SW 1271 (cell line): ENCODE measurements around the gene ATXN7L1.
"Not testable (repeated sequence)": the region's sequence is repeated elsewhere in the genome, so short reads cannot be mapped to it uniquely, and the experiment has no call there.

Source experiments
- DNase-seq, 2 experiments: peaks; one replicate each; lab custom pipeline; 2025; lab: John Stamatoyannopoulos, UW

ATXN7L1 gene

GRCh38 chr7:105617280-105618015, 259.0 kb downstream of the ATXN7L1 start:
- no peak for DNase-seq

GRCh38 chr7:105614341-105614840, 262.0 kb downstream of the ATXN7L1 start:
- DNase-seq: no peak

DNA sequence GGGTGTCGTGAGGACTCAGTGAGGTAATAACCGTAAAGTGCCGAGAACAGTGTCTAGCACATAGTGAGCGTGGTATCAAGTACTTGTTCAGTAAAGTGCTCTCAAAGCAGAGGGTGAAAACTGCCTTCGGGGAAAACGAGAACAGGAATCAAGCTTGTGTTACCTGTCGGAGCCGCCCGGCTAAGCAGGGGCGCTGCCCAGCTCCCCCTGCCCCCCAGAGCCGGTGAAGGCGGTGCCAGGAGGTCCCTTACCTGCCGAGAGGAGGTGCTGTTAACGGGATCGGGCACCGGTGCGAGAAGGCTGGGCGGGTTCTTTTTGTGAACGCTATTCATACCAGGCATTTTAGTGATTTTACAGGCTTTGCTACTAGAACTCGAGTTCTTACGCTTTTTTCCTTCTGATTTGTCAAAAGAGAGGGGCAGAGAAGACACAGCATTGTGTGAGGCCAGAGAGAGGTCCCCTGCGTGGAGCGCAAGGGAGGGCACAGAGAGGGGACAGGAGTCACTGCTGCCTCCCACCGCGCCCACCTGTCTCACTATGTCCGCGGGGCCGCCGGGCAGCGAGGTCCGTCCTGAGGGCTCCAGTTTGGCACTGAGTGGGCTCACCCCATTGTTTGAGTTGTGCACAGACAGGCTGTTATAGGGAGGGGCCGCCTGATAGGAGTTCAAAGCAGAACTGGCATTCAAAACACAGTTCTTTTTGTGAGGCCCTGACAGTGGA, 262.6 kb downstream of the ATXN7L1 start:
- DNase-seq: no peak

- DNase-seq: no peak
These were observed 263.6 kb downstream of the ATXN7L1 start for GRCh38 chr7:105612806-105613205.

DNA sequence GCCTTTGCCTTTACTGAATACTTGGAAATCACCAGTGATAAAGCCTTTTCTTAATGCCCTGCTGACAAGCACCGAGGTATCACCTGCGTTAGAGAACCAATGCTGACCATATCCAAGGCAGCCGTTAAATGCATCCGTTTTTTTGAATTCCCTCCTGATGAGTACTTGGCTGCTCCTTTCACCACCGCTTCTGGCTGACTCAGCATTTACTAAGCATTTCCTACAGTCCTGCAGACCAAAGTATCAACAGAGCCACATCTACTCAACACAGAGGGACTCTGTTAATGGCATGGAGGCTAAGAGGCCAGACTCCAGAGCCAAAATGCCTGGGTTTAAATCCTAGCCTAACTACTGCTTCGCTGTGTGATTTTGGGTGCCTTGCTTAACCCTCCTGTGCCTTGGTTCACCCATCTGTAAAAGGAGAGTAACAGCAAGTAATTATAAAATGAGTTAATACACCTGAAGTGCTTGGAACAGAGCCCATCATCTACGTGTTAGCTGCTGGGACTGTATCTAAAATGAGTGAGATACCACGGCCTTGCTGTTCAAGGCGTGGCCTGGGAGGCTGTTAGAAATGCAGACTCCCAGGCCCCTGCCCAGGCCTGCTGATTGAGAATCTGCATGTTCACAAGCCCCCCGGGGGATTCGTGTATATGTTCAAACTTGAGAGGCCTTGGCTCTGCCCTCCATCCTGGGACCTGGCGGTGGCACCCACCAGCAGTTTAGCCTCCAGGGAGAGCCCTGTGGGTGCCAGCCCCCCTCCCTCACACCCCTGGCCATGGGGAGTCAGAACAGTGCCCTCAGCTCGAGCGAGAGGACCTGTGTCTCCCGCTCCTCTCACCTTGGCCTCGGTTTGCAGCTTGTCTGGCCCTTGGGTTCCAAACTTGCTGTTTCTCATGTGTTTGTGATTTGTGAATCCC, 264.3 kb downstream of the ATXN7L1 start:
- DNase-seq: no peak

- DNase-seq: no peak
These were observed 266.1 kb downstream of the ATXN7L1 start for GRCh38 chr7:105610165-105610930.

DNA sequence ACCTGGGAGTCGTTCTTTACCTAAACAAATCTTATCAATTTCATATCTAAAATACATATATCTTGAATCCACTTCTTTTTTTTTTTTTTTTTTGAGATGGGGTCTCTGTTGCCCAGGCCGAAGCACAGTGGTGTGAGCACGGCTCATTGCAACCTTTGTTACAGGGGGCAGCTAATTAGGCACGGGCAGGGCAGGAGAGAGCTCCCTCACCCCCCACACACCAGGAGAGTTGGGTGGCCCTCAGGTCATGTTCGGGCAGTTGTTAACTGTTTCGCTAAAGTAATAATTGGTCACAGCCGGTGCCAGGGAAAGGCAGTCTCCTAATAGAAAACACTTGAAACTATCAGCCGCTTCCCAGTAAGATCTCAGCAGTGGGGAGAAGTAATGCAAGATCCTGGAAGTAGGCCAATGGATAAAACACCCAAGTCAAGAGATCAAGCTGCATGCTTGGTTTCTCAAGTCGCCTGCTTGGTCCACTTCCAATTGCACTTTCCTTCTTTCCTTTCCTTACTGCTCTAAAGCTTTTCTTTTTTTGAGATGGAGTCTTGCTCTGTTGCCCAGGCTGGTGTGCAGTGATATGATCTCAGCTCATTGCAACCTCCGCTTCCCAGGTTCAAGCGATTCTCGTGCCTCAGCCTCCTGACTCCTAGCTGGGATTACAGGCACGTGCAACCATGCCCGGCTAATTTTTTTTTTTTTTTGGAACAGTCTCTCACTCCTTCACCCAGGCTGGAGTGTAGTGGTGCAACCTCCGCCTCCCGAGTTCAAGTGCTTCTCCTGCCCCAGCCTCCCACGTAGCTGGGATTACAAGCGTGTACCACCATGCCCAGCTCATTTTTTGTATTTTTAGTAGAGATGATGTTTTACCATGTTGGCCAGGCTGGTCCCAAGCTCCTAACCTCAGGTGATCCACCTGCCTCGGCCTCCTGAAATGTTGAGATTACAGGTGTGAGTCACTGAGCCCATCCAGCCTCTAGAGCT, 273.8 kb downstream of the ATXN7L1 start:
- no peak for DNase-seq

- no peak for DNase-seq
These were observed 275.5 kb downstream of the ATXN7L1 start for GRCh38 chr7:105600720-105601550.

DNA sequence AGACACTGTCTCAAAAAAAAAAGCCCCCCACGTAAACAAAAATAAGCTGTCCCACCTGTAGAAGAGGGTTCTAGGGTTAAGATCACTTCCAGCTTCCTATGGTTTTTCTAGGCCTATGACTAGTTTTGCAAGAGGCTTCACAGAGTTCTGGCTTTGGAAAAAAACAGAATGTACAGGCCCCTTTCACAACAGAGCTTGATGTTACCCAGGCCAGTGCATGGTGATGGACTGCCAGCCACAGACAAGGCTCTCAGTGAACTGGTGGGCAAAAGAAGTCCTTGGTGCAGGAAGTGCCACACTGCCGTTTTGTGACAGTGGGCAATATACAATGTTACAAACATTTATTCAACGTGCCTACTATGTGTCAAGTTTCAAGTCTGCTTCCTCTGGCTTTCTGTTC, 276.8 kb downstream of the ATXN7L1 start:
- DNase-seq: no peak

GRCh38 chr7:105599080-105599479, 277.3 kb downstream of the ATXN7L1 start:
- not testable (repeated sequence) for DNase-seq

DNA sequence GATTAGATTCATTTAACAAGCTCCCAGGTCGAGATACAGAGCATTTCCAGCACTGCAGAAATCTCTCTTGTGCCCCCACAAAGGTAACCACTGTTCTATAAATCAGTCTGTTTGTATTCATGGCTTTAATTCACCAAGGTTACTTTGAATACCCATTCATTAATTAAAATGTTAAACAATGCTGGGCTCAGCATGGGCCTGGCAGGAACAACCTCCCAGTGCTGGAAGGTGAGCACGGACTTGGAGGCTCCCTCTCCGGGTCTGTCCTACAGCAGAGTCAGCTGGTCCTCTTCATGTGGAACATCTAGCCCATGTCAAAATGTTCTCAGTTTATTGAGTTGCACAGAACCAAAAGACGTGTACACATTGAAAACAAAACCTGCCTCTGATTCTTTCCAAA, 279.5 kb downstream of the ATXN7L1 start:
- no peak for DNase-seq

GRCh38 chr7:105594034-105594433, 282.4 kb downstream of the ATXN7L1 start:
- no peak for DNase-seq

DNA sequence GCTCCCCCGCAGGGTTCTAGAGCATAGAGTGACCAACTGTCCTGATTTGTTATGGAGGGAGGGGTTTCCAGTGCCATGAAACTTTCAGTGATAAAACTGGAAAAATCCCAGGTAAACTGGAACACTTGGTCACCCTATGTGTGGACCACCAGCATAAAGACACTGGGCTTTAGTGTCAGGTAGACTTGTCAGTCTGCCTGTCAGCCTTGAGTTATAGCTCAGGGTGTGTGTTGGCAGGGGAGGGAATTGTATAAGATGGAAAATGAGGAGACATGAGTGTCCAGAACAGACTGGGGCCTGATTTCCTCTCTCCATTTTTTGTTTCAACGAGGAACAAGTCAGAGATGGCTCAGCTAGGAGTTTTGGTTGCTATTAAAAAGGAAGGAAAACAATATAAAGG, 284.9 kb downstream of the ATXN7L1 start:
- no peak for DNase-seq

GRCh38 chr7:105590793-105591192, 285.6 kb downstream of the ATXN7L1 start:
- DNase-seq: no peak

GRCh38 chr7:105589356-105590077, 286.9 kb downstream of the ATXN7L1 start:
- DNase-seq: peak; percentile 45 to 73

DNA sequence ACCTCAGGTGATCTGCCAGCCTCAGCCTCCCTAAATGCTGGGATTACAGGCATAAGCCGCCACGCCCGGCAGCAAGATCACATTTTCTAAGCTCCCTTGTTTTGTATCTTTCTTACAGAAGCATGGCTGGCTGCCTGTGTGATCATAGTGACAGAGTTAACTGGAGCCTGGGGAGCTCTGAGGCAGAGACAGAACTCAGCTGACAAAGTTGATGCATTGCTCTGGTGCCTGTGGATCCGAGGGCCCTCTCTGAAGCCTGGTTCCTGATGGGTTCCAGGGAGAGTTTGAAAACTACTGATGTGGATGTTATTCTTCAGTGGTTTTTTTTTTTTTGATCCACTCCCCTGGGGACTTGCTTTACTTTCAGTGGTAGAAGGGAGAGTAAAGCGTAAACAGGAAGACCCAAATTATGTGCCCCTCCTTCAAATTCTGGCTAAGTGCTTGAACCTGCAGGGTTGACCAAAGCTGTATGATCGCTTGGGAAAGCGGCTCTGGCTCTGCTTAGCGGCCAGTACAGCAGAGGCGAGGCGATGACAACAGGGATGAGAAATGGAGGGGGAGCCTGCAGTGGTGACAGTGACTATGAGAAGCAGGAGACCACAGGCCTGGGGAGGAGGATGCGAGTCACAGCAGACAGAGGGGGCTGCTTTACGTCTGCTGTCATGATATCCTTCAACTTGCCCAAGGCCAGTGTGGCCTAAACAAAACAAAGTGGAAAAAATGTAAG, 288.3 kb downstream of the ATXN7L1 start:
- no peak for DNase-seq

- DNase-seq: no peak
These were observed 290.4 kb downstream of the ATXN7L1 start for GRCh38 chr7:105585850-105586500.
